Smooth muscle cell (in vitro differentiated cells): ENCODE data around the gene RFFL. TPM values are rescaled to one million over a fixed set of nuclear protein-coding genes. Genes with fewer than 3 reads are reported as not detected.

Experiments
- DNase-seq: peaks from one replicate; lab custom pipeline; 2025; ENCODE audit not compliant: unreplicated experiment; lab: John Stamatoyannopoulos, UW
- H2AFZ ChIP-seq: fragments of 200-600 bp; sonication (generic); 2 replicates; pipeline ENCODE4 v1.6.0; 2016; ENCODE audit warnings: antibody characterized with exemption, low read depth, mild to moderate bottlenecking
- H3F3A ChIP-seq: fragments of 200-600 bp; sonication (generic); 2 replicates; pipeline ENCODE4 v1.6.0; 2017; ENCODE audit warnings: antibody characterized with exemption, low read depth
- H3K27ac ChIP-seq: fragments of 200-600 bp; sonication (generic); 2 replicates; pipeline ENCODE4 v1.5.1; 2016; ENCODE audit warnings: low read depth, mild to moderate bottlenecking
- H3K27me3 ChIP-seq: fragments of 200-600 bp; sonication (generic); 2 replicates; pipeline ENCODE4 v1.6.1; 2016; ENCODE audit warnings: low read depth, mild to moderate bottlenecking
- H3K36me3 ChIP-seq: fragments of 200-600 bp; sonication (generic); 2 replicates; pipeline ENCODE4 v1.5.1; 2016; ENCODE audit warnings: low read depth
- H3K4me1 ChIP-seq: fragments of 200-600 bp; sonication (generic); 2 replicates; pipeline ENCODE4 v1.5.1; 2016; ENCODE audit warnings: low read depth
- H3K4me2 ChIP-seq: fragments of 200-600 bp; sonication (generic); 2 replicates; pipeline ENCODE4 v1.6.0; 2016; ENCODE audit warnings: mild to moderate bottlenecking
- H3K4me3 ChIP-seq: fragments of 200-600 bp; sonication (generic); 2 replicates; pipeline ENCODE4 v1.5.1; 2016; ENCODE audit warnings: mild to moderate bottlenecking
- H3K79me2 ChIP-seq: fragments of 200-600 bp; sonication (generic); 2 replicates; pipeline ENCODE4 v1.6.0; 2016; ENCODE audit warnings: low read depth, mild to moderate bottlenecking
- H3K9ac ChIP-seq: fragments of 200-600 bp; sonication (generic); 2 replicates; pipeline ENCODE4 v1.6.0; 2016; ENCODE audit warnings: low read depth
- H3K9me3 ChIP-seq: fragments of 200-600 bp; sonication (generic); replicated peaks from 2 replicates; pipeline ENCODE4 v1.5.1; 2016; ENCODE audit warnings: low read depth
- H4K20me1 ChIP-seq: fragments of 200-600 bp; sonication (generic); 2 replicates; pipeline ENCODE4 v1.6.0; 2016; ENCODE audit warnings: low read depth
- CTCF ChIP-seq: fragments of 200-600 bp; sonication (generic); IDR thresholded peaks from 2 replicates; pipeline ENCODE4 v1.5.1; 2017; ENCODE audit warnings: borderline replicate concordance, mild to moderate bottlenecking, antibody characterized with exemption; ENCODE audit not compliant: insufficient read depth, poor library complexity, severe bottlenecking
- WGBS: methylation state at CpG from one replicate; pipeline ENCODE4 v1.1.7; 2016; ENCODE audit warnings: low lambda C conversion rate; 5-methylcytosine and 5-hydroxymethylcytosine counted together
- polyA plus RNA-seq: library from polyadenylated mRNA; unstranded; fragments of >200 nt; fragmentation: Nextera tagmentation; extraction: Ambion mirVana; gene quantifications from 2 replicates; pipeline ENCODE4 v1.2.1, GENCODE V29; 2016
- total RNA-seq: library from RNA; depleted of rRNA; stranded (reverse); fragments of >200 nt; gene quantifications from 2 replicates; pipeline ENCODE4 v1.2.3, GENCODE V29; 2014

Gene RFFL
- total and polyA plus RNA-seq, 2 experiments from 2014 or later = 7.0 to 7.1 TPM

GRCh38 chr17:35018814-35019213, 44.7 kb downstream of the RFFL start:
- WGBS = 78% methylated on average over 2 of the region's 2 CpGs
- TF ChIP-seq CTCF = no peak
- Histone ChIP-seq H4K20me1 (no peaks in the 10 kb centered on the region), H3K4me1 (peaks cover 7% of the 10 kb centered on the region), H3K9me3 (no peaks in the 10 kb centered on the region), H3K27ac (no peak overlapping the region), H3K4me3 (no peak overlapping the region), H3K9ac (no peak overlapping the region), H3F3A (peaks cover 9% of the 10 kb centered on the region), H2AFZ (no peak overlapping the region), H3K79me2 (no peaks in the 10 kb centered on the region), H3K36me3 (no peaks in the 10 kb centered on the region), H3K4me2 (no peak overlapping the region), H3K27me3 (no peaks in the 10 kb centered on the region)
- DNase-seq = no peak

- whole genome bisulfite sequencing = 98% methylated on average over 4 of the region's 4 CpGs
- no peak for TF ChIP-seq CTCF
These were observed 46.5 kb downstream of the RFFL start for GRCh38 chr17:35017021-35017420.

GRCh38 chr17:35016369-35016768, 47.1 kb downstream of the RFFL start:
- Histone ChIP-seq H4K20me1 (no peaks in the 10 kb centered on the region), H3K36me3 (no peaks in the 10 kb centered on the region), H3K79me2 (no peaks in the 10 kb centered on the region), H3K27ac (no peak overlapping the region), H3K9ac (no peak overlapping the region), H3K9me3 (no peaks in the 10 kb centered on the region), H2AFZ (no peak overlapping the region), H3K27me3 (no peaks in the 10 kb centered on the region), H3F3A (no peaks in the 10 kb centered on the region), H3K4me2 (no peak overlapping the region), H3K4me1 (no peaks in the 10 kb centered on the region), H3K4me3 (no peak overlapping the region)
- WGBS = 96% methylated on average over 4 of the region's 4 CpGs
- DNase-seq = no peak
- no peak for TF ChIP-seq CTCF

More at GRCh38 chr17:35017021-35017420, 46.5 kb downstream of the RFFL start:
- Histone ChIP-seq H3K36me3 (no peaks in the 10 kb centered on the region), H3K9ac (no peak overlapping the region), H3K9me3 (no peaks in the 10 kb centered on the region), H3K4me3 (no peak overlapping the region), H3K4me1 (no peaks in the 10 kb centered on the region), H4K20me1 (no peaks in the 10 kb centered on the region), H3K79me2 (no peaks in the 10 kb centered on the region), H3K27ac (no peak overlapping the region), H3K27me3 (no peaks in the 10 kb centered on the region), H2AFZ (no peak overlapping the region), H3K4me2 (no peak overlapping the region), H3F3A (no peaks in the 10 kb centered on the region)
- DNase-seq = no peak

GRCh38 chr17:35011671-35012216, 51.8 kb downstream of the RFFL start:
- no peaks in the 10 kb centered on the region for H3K27me3 ChIP-seq
- no peak overlapping the region for H3K9ac ChIP-seq
- no peak overlapping the region for H2AFZ ChIP-seq
- H3K79me2 ChIP-seq = no peaks in the 10 kb centered on the region
- H4K20me1 ChIP-seq = no peaks in the 10 kb centered on the region
- no peak overlapping the region for H3K27ac ChIP-seq
- no peak for TF ChIP-seq CTCF
- H3K4me3 ChIP-seq = no peak overlapping the region
- H3K36me3 ChIP-seq = no peaks in the 10 kb centered on the region
- 75% methylated on average over 5 of the region's 5 CpGs for WGBS
- H3K4me1 ChIP-seq = no peaks in the 10 kb centered on the region
- H3F3A ChIP-seq = no peaks in the 10 kb centered on the region
- no peak for DNase-seq
- no peak overlapping the region for H3K4me2 ChIP-seq
- no peaks in the 10 kb centered on the region for H3K9me3 ChIP-seq
